Loucy (cell line): ENCODE results near the gene CTNNB1.
"Not testable (repeated sequence)": the region's sequence is repeated elsewhere in the genome, so short reads cannot be mapped to it uniquely, and the experiment has no call there.

Experiments used
- EZH2phosphoT487 ChIP-seq: fragments of 200-600 bp; IDR thresholded peaks from 2 replicates; pipeline ENCODE4 v1.6.1; 2018; ENCODE audit warnings: antibody characterized with exemption, mild to moderate bottlenecking, moderate library complexity, borderline replicate concordance
- TF ChIP-seq, protein P1 (sequence below): fragments of 200-600 bp; sonication (generic); conservative IDR thresholded peaks from 2 replicates; pipeline ENCODE4 v1.5.1; 2014; ENCODE audit warnings: mild to moderate bottlenecking, antibody characterized with exemption, low read length

DNA sequence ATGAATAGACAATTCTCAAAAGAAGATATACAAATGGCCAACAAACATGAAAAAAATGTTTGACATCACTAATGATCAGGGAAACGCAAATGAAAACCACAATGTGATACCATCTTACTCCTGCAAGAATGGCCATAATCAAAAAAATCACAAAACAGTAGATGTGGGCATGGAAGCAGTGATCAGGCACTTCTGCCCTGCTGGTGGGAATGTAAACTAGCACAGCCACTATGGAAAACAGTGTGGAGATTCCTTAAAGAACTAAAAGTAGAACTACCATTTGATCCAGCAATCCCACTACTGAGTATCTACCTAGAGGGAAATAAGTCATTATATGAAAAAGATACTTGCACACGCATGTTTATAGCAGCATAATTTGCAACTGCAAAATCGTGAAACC, 85.6 kb downstream of the CTNNB1 start:
- TF ChIP-seq, protein P1, sequence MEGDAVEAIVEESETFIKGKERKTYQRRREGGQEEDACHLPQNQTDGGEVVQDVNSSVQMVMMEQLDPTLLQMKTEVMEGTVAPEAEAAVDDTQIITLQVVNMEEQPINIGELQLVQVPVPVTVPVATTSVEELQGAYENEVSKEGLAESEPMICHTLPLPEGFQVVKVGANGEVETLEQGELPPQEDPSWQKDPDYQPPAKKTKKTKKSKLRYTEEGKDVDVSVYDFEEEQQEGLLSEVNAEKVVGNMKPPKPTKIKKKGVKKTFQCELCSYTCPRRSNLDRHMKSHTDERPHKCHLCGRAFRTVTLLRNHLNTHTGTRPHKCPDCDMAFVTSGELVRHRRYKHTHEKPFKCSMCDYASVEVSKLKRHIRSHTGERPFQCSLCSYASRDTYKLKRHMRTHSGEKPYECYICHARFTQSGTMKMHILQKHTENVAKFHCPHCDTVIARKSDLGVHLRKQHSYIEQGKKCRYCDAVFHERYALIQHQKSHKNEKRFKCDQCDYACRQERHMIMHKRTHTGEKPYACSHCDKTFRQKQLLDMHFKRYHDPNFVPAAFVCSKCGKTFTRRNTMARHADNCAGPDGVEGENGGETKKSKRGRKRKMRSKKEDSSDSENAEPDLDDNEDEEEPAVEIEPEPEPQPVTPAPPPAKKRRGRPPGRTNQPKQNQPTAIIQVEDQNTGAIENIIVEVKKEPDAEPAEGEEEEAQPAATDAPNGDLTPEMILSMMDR: not testable (repeated sequence)
- not testable (repeated sequence) for TF ChIP-seq EZH2phosphoT487
